HG03571 (cell line): Measurements from ENCODE around the gene IQSEC1.

ENCODE experiments used
- ATAC-seq: cut with Tn5 transposase; IDR thresholded peaks from one replicate; pipeline ENCODE4 v1.9.1; 2021; ENCODE audit not compliant: unreplicated experiment

The IQSEC1 gene

GRCh38 chr3:13032206-13032605 lies 41.0 kb downstream of the IQSEC1 start:
- no peak for ATAC-seq

DNA sequence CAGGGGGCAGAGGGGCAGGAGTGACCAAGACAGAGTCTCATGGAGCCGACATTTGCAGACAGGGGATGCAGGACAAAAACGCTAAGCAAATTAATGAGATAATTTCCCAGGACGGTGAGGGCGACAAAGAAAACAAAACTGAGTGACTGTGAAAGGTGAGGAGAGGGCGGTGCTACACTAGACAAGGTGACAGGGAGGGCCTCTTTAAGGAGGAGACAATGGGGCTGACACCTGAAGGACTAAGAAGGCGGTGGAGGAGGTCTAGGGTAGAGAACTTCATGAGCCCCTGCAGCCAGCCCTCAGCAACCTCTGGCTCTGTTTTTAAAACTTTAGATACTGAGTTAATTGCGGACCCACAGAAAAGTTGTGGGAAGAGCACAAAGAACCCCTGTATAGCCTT lies 41.6 kb downstream of the IQSEC1 start:
- no peak for ATAC-seq

GRCh38 chr3:13030684-13031083 lies 42.5 kb downstream of the IQSEC1 start:
- no peak for ATAC-seq

DNA sequence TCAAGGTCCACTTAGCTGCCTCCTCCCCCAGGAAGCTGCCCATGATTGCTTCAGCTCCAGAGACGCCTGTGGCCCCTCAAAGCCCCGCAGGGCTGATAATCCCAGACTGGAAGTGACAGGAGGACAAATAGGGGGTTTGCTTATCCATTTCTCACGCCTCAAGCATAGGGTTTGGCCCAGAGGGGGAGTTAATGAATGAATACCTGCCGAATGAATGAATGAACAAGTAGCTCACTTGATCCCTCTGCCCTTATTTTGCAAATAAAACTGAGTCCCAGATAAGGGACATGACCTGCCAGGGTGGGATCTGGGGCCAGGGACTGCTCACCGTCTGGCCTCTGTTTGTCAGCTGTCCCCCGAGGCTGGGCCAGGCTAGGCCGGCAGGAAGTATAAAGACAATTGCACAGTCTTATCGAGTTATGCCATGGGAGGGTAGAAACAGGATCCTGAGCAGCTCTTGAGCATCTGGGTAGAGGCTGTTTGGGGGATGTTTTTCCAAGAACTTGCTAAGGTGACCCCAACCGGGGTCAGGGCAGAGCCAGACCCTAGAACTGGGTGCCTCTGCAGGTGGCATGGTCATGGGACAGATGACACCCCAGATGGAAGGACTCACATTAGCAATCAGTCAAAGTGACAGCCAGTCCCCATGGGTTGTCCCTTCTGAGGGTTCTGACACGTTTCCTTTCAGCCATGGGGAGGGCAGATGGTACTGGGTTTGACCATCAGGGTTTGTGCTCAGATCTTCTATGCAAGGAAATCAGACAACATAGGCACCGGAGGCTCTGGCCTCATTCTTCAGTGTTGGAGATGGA lies 45.0 kb downstream of the IQSEC1 start:
- no peak for ATAC-seq

DNA sequence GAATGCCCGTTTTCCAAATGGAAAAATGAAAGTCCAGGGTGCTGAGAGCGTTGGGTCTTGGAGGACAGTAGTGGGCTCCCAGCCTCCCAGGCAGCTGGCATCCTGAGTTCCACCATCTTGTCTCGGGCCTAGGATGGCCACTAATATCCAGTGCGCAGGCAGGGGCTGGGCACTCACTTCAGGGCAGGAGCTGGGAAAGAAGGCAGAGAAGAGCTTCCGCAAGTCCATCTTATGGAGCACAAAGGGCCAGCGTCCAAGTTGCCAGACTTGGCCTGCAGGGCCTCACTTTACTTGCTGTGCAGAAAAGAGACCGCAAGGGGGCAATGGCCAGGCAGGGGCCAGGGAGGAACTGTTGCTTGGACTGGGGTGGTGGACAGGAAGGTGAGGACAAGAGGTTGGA lies 46.1 kb downstream of the IQSEC1 start:
- no peak for ATAC-seq

DNA sequence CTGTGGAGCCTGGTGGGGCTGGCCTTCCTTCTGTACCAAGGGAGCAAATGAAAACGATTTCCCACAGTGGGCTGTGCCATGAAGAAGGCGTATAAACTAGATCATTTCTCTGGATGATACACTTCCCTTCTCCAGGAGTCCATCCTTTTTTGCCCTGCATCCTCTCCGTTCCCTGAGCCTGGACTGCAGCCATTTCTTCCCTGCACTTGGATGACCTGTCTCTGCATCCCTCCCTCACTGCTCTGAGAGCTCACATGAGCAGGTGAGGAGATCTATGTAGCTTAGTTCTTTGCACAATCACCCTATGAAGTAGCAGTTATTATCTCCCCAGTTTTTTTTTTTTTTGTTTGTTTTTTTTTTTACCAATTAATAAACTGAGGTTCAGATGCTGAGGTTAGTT lies 46.7 kb downstream of the IQSEC1 start:
- no peak for ATAC-seq

DNA sequence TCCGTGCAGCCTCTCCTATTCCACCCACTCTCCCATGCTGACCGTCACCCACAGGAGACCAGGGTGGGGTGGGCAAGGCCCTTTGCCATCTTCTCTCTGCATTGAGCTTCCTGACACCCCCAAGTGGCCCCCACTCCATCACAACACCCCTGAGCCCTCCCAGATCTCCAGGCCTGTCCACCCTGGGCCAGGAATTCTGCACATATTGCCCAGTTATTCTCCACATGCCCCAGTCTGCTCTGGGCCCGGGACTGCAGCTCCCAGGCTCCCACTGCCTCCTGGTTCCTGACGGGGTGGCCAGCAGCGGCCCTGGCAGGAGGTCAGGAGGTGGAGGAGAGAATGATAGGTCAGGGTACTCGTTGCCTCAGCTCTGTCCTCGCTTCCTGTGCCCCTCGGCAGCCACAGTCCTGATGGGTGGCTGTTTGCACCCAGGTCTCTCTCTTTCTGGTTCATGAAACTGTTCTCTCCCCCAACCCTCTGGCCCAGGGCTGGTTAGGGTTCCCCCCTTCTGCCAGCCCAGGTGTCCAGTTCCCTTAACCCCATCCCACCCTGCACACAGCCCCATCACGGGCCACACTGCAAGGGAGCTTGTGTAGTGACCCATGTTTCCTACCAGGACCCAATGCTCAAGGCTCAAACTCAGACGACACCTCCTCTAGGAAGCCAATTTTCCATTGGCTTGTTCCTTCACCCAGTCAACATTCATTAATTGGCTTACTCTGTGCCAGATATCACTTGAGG lies 47.3 kb downstream of the IQSEC1 start:
- ATAC-seq = no peak

GRCh38 chr3:13025090-13025489 lies 48.1 kb downstream of the IQSEC1 start:
- ATAC-seq = no peak

- no peak for ATAC-seq
Observed at GRCh38 chr3:13024765-13025065, 48.5 kb downstream of the IQSEC1 start.

DNA sequence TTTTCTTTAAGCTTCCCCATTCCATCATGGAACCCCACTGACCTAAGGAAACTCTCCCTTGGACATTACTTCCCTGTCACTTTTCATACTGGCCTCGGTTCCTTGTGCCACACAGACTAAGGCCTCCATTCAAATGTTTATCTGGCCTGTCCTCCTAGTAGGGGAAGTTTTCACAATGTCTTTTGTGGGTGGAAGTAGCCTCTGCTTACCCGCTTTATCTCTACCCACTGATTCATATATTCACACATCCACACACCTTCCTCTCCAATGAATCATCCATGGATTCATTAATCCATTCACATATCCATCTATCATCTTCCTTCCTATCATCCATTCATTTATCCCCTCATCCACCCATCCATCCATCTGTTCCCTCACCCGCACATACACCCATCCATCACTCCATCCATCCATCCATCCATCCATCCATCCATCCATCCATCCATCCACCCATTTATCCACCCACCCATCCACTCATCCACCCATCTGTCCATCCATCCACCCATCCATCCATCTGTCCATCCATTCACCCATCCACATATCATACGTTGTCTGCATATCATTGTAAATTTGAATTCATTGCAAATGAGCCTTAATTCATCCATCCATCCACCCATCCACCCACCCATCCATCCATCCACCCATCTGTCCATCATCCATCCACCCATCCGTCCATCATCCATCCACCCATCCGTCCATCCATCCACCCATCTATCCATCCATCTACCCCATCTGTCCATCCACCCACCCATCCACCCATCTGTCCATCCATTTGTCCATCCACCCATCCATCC lies 49.1 kb downstream of the IQSEC1 start:
- ATAC-seq = no peak

DNA sequence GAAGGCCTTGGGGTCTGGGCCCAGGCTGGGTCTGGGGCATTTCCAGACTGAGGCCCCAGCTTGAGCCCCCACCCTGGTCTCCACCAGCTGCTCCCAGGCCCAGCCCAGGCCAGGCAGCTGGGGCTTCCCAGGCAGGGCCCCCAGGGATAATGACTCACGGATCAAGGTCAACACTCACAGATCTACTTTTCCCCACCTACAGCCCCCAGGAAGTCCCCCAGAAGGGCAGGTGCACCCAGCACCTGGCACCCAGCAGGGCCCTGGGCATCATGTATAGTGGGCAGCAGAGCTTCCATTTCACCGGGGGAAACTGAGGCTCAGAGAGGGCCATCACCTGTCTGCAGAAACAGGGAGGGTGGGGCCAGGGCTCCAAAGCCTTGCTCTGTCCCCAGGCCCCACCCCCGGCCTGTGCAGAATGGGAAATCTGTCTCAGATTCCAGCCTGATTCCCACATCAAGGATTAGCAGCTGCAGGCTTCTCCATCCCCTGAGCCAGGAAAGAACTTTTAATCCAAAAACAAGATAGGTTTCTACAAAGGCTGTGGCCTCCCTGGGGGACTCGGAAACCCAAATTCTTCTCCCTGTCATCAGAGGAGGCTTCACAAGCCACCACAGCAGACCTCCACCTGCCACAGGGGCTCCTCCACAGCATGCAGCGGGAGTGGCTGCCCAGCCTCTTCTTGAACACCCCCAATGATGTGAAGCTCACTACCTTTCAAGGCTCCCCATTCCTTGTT lies 49.8 kb downstream of the IQSEC1 start:
- ATAC-seq = no peak

GRCh38 chr3:13022348-13023234 lies 50.6 kb downstream of the IQSEC1 start:
- peak; percentile 61 for ATAC-seq

DNA sequence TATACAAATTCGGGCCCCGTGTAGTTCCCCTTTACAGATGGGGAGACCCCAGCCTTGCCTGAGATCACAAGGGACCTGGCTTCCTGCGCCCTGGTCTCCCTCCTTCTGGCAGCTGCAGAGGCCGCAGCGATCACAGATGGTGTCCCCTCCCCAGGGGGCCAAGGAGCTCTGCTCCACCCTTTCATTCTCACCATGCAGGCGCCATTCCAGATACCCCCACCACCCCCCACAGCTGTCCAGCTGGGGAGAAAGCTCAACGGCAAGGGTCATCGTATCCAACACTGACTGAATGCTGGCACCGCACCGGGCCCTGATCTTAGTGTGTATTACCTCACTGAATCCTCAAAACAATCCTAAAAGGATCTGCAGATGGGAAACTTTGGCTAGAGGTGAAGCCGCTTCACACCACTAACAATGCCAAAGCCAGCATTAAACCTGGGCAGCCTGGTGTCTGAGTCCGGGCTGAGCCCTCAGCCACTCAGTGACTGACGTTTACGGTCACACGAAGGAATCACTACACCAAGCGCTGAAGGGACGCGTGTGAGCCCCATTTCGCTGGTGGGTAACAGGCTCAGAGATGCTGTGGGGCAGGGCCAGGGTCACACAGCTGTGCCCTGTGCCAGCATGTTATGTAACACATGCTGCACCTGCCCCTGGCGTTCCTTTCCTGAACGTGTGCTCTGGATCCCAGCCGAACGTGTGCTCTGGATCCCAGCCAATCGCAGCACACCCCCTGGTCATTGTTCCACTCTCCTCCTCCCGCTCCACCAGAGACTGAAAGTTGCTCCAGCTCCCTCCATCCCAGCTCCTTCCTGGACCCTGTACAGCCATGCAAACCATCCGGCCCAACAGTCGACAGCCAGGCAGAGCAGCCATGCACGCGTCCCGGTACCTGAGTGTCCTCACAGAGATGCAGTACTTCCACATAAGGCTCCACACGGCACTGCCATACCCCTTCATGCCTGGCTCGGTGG lies 51.8 kb downstream of the IQSEC1 start:
- ATAC-seq = no peak

DNA sequence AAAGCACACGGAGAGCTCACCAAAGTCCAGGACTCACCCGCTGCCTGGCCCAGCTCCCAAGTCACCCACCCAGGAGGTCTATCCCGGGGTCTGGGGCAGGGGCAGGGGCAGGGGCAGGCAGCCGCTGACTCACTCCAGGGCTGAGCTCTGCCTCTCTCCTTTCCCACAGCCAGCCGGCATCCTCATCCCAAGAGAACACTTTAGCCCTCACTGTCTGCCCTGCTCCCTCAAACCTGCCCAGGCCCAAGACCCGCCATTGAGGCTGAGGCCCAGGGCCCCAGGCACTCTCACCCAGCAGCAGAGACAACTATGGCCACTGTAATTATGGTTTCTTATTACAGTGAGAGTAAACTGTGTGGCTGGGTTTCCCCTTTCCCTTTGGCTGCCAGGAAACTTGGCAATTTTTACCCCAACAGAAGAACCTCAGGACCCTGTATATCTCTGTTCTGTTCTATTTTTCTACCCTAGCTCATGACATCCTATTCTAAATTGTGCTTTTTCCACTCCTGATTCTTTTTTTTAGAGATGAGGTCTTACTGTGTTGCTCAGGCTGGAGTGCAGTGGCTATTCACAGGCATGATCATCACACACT lies 53.0 kb downstream of the IQSEC1 start:
- ATAC-seq = no peak

DNA sequence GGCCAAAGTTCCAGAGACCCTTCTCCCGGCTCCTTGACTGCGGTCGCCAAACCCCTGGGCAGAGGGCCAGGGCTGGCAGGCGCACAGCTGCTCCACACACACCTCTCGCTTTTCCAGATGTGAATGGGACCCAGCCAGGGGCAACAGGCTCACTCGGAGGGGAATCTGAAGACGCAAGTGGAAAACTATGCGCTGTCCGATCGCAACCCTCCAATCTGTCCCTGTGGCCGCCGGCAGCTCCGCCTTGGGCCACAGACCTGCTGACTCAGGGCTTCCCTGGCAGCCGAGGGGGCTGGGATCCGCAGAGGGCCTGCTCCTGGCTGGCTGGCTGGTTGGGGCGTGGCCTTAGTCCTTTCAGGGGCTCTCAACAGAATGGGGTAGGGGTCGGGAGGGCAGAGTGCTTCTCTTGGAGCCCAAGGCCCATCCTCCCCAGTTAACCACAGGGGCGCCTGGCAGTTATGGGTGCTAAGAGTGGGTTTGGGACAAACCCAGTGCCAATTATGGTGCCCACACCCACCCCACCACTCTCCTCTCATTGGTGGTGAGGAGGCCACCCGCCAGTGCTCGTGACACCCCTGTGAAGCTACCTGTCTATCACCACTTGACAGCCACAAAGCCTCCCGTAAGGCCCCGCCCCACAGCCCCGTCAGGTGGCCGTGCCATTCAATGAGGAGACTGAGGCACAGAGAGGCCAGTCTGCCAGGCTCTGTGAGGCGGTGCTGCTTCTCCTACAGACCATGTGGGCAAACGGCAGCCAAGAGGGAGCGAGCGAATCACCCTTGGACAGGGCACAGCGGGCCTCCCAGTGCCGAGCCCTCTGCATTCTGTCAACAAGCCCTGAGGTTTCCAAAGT lies 53.8 kb downstream of the IQSEC1 start:
- no peak for ATAC-seq

DNA sequence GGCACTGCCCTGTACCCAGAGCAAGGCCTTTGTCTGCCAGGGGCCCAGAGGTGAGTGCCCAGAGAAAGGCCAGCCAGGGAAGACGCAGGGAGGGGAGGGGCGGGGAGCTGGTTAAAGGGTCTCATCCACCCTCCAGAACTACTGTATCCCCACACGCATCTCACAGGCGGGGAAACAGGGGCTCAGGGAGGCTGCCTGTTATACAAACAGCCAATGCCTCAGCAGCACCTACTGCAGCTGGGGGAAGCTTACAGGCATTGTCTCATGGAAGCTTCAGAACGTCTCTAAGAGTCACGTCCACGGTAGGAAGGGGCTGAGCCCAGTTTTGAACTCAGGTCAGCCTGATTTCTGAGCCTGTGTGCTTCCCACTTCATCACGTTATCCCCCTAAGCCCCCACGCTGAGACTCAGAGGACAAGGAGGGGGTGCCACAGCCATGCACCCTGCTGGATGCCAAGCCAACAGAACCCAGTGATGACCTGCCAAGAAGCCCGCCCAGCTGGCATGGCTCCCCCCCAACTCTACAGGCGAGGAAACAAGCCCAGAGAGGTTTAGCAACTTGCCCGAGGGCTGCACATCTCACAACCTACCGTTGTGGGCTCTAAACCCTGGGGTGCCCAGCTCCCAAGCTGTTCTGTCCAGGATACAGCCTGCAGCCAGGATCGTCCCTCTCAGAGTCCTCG lies 54.5 kb downstream of the IQSEC1 start:
- ATAC-seq = no peak

- ATAC-seq = no peak
Observed at GRCh38 chr3:13018043-13018451, 55.2 kb downstream of the IQSEC1 start.
